ENCODE results near the gene SMIM43. TPM values are rescaled to one million over a fixed set of nuclear protein-coding genes. Genes with fewer than 3 reads are reported as not detected.

Gene SMIM43
- total and polyA plus RNA-seq, 2 of the 8 experiments (the other 6 are each of a cell fraction or from before 2014, with no cell fraction given): 0.50 to 0.94 TPM

DNA sequence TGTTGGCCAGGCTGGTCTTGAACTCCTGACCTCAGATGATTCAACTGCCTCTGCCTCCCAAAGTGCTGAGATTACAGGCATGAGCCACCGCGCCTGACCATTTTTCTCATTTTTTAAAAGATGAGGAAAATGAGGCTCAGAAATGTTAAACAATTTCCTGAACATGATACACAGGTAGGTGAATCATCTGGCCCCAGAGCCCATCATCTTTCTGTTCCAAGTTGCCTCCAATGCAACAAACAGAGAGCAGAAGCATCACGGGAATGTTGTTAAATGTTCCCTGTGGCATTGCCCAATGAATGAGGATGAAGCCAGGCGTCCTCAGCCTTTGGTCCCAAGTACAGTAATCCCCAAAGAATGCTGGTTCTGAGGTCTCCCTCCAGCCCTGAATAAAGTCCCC, 36.9 kb downstream of the SMIM43 start (continued):
- TF ChIP-seq JUN (IDR thresholded peaks at IDR 0.05; ENCODE audit: low read depth, low read length): no peak
- no peak for TF ChIP-seq FOSL1 (IDR thresholded peaks at IDR 0.05; ENCODE audit: insufficient read depth, low read depth, low read length)
- no peak for TF ChIP-seq ASH2L (IDR thresholded peaks at IDR 0.05; ENCODE audit: low read length)
- TF ChIP-seq BRCA1 (IDR thresholded peaks at IDR 0.05; ENCODE audit: low read depth, low read length): no peak
- no peak for TF ChIP-seq CTBP2 (IDR thresholded peaks at IDR 0.05; ENCODE audit: borderline replicate concordance, insufficient read depth, insufficient read length, low read length)

All from H1 (cell line).